Superior temporal gyrus (tissue), 1 donor: ENCODE data around the gene VILL.
"Not testable (repeated sequence)": the region's sequence is repeated elsewhere in the genome, so short reads cannot be mapped to it uniquely, and the experiment has no call there.

Source experiments
- DNase-seq: peaks from one replicate; pipeline ENCODE4 v3.0.0-alpha.2; 2016; ENCODE audit errors: extremely low spot score

The VILL gene

DNA sequence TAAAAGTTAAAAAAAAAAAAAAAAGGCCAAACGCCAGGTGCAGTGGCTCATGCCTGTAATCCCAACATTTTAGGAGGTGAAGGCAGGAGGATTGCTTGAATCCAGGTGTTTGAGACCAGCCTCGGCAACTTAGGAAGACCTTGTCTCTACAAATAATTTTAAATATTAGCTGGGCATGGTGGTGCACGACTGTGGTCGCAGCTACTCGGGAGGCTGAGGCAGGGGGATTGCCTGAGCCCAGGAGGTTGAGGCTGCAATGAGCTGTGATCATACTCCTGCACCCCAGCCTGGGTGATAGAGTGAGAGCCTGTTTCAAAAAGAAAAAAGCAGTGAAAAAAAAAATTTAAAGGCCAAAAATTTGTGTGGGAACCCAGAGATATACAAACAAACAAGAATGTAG is 45.7 kb downstream of the VILL start:
- no peak for DNase-seq

DNA sequence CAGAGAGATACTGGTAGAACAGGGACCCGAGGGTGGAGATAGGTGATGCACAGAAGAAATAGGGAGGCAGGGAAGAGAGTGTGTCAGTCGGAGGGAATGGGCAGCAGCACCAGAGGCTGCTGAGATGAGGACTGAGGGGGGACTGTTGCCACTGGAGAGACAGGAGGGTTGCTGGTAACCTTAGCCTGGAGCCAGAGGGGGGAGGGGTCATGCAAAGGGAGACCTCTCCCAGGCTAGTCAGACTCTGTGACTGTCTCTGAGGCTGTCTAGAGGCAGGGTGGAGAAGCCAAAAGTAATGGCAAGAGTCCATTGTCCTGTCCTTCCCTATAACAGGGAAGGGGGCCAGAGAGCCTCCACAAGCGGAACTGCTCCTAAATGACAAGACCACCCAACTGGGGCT is 46.3 kb downstream of the VILL start:
- no peak for DNase-seq

DNA sequence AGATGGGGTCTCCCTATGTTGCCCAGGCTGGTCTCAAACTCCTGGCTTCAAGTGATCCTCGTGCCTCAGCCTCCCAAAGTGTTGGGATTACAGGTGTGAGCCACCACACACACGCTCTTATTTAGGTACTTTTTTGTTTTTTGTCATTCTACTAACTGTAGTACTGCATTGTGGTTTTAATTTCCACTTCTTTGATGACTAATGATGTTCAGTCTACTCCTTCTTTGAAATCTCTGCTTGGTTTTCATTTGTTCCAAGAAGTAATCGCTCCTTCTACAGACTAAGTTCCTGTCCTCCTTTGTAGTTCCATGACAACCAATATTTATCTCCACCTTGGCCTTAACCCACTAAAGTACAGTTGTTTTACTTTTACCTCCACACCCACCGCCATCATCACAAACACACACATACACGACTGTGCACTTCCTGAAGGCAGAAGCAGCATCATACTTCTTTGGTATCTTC is 47.9 kb downstream of the VILL start:
- no peak for DNase-seq

DNA sequence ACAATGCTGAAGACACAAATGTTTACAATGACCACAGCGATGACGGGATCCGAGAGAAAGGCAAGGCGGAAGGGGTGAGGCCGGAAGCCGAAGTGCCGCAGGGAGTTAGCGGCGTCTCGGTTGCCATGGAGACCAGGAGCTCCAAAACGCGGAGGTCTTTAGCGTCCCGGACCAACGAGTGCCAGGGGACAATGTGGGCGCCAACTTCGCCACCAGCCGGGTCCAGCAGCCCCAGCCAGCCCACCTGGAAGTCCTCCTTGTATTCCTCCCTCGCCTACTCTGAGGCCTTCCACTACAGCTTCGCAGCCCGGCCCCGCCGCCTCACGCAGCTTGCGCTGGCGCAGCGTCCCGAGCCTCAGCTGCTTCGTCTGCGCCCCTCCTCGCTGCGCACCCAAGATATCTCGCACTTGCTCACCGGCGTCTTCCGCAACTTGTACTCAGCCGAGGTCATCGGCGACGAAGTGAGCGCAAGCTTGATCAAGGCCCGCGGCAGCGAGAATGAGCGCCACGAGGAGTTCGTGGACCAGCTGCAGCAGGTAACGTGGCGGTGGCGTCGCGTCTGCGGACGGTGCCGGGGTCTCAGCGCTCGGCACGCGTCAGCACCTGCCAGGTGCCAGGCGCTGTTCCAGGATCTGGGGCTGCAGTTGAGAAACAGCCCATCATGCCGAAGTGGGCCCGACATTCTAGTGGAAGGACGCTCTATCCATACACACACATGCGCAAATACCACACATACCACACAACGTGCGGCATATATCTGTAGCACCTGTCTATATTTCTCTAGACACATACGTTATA is 48.7 kb downstream of the VILL start, which contains the start of gene DLEC1:
Gene DLEC1, plus strand, starts transcription at position 108 of the 798 bp plus-strand sequence. Its CDS starts 18 bp downstream, at position 126.
- DNase-seq = no peak

DNA sequence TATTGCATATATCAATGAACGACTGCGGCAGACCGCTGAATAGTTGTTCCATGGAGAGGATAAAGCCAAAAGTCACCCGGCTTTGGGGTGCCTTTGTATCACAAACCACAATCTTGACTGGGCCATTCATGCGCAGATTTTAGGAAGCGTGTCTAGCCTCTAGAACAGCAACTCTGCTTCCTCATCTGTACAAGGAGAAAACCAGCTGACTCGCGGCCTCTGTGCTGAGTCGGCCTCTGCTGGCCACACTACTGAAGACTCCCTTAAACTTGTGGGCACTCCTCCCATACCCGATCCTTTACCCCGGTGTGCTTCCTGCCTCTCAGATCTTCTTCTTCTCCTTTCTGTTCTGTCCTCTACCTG is 49.3 kb downstream of the VILL start:
- peak; percentile 73 for DNase-seq

DNA sequence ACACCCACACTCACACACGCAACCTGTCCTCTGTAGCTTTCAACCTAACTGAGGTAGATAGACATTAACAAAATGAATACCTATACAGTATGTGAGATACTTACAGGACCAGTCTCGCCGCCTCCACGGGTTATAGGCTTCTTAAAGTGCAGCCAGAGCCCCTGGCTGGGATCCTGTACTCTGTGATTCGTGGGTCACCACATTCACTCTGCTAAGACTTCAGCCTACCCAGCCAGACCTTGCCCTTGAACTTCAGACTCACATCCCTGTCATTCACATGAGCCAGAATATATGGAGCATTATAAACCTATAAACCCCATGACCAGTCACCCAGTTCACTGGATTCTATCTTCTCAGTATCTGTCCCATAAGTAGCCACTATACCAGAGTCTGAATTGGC is 49.8 kb downstream of the VILL start:
- no peak for DNase-seq

DNA sequence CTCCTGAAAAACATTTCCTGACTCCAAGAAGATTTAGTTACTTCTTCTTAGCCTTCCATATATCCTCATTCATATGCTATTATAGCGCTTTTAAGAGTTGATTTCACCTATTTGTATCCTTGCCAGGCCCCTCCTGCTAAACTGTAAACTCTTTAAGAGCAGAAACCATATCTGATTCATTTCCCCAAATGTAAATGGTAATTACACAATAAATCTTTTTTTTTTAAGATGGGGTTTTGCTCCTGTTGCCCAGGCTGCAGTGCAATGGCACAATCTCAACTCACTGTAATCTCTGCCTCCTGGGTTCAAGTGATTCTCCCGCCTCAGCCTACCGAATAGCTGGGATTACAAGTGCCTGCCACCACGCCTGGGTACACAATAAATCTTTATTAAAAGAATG is 52.9 kb downstream of the VILL start:
- no peak for DNase-seq

DNA sequence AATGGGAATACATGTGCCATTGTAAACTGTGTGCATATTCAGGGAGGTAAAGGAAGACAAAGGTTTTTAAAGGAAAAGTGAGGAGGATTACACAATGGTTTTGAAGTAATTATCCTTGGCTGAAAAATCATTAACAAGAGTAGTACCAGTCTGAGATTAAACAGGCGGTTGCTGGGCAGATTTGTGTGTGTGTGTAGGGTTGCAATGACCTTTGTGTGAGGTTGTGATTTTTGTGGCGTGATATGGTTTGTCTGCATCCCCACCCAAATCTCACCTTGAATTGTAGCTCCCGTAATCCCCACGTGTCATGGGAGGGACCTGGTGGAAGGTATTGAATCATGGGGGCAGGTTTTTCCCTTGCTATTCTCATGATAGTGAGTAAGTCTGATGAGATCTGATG is 55.4 kb downstream of the VILL start:
- no peak for DNase-seq

DNA sequence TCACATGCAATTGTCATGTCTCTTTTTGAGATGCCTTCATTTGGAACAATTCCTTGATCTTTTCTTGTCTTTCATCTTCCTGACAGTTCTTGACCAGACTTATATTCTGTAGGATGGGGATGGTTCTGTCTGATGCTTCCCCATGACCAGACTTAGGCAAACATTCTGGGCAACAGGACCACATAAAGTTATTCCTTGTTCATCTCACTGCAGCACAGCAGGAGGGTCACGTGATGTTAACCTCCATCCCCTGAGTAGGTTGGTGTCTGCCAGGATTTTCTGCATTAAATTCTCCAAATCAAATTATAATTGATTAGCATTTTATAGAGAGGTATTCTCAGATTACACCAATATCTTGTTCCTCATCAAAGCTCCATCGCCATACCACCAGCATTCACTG is 56.2 kb downstream of the VILL start:
- no peak for DNase-seq

DNA sequence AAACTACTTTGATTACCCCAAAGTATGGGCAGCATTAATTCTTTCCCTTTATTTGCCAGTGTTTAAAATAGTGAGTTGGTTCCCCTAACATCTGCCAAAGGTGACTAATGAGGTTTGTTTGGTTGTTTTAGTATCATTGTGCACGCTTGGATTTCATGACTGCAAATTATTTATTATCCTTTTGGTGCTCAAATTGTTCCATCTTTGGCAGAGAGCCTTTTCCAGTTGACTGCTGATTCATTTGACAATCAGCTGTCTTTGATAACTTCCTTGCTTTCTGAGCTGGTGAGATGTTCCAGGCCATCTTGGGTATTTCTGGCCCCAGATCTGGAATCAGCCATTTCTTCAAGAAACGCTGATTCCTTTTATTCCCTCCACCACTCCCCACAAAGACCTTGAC is 57.3 kb downstream of the VILL start:
- no peak for DNase-seq

DNA sequence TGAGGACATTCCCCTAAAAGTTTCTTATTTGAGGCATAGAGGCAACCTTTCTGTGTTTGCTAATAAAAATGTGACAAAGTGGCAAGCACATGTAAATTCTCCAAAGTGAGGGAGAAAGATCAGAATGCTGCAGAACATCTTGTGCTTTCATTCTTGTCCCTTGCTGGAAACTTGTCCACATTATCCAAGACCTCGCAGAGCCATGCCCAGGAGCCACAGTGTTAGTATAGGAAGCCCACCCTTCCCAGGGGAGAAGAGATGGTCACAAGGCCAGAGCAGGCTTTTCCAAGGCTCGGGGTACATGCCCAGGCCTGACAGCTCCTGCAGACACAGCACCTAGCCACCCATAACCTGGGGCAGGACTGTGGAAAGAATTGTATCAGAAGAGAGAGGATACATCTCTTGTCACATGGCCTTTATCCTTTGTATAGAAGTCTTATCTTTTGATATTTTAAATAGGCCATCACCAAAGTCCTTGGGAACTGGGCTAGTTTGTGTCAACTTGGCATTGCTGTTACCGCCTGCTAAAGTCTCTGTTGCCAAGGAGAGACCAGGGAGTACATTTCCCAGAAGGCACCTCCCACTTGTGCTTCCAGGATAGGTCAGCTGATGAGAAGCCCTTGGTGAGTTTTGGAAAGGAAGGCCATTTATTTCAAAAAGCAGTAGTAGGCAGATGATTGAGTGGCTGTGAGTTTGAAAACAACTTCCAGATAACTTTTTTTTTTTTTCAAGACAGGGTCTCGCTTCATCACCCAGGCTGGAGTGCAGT is 59.0 kb downstream of the VILL start:
- DNase-seq = no peak

DNA sequence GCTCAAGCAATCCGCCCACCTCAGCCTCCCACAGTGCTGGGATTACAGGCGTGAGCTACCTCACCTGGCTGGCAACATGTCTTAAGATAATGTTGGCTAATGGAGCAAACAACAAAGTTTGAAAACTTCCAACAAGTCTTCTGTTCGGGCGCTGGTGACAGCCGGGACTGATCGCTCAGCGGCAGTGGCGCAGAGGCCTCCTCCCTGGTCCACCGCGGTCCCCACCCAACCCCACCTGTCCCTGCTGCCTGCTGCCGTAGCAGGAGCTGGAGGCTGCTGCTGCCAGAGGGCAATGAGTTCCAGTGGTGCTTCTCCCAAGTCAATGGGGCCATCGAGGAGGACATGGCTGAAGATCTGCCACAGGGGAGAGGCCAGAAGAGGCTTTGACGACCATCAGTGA is 60.5 kb downstream of the VILL start:
- no peak for DNase-seq

DNA sequence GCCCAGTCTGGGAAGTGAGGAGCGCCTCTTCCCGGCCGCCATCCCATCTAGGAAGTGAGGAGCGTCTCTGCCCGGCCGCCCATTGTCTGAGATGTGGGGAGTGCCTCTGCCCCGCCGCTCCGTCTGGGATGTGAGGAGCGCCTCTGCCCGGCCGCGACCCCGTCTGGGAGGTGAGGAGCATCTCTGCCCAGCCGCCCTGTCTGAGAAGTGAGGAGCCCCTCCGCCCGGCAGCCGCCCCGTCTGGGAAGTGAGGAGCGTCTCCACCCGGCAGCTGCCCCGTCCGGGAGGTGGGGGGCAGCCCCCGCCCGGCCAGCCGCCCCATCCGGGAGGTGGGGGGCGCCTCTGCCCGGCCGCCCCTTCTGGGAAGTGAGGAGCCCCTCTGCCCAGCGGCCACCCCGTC is 62.7 kb downstream of the VILL start:
- not testable (repeated sequence) for DNase-seq

DNA sequence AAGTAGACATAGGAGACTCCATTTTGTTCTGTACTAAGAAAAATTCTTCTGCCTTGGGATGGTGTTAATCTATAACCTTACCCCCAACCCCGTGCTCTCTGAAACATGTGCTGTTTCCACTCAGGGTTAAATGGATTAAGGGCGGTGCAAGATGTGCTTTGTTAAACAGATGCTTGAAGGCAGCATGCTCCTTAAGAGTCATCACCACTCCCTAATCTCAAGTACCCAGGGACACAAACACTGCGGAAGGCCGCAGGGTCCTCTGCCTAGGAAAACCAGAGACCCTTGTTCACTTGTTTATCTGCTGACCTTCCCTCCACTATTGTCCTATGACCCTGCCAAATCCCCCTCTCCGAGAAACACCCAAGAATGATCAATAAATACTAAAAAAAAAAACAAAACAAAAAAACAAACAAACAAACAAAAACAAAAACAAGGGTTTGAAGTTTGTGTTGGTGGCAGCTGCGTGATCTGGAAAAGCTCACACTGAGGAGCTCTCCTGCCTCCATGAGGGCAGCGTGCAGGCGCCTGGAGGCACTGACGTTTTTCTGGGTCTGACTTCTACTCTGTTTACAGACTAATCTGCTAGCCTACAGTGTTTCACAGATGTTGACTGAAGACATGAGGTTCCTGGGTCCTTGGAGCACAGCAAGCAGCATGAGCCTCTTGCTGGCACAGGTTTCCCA is 63.4 kb downstream of the VILL start:
- DNase-seq = not testable (repeated sequence)

DNA sequence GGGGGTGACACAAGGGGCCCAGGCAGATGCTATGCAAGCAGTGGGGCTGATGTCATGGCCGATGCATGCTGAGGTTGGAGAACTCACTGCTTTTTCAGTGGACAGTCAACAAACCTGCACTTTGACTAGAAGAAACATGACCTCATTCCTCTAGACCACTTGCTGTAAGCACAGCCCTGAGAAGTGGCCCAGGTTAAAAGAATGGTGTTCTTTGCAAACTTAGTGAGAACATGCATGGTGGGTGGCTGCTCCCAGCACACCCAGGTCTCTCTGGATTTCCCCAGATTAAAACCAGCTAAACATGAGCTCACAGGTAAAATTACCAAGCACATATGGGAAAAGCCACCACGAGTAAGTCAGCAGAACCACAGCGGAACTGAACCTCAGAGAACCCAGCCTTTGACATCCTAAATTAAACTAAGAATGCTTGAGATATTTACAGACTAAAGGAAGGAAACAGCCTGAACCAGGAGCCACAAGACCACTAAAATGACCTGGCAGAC is 64.0 kb downstream of the VILL start:
- DNase-seq = no peak
